UCSD-AML1 (cell line): ENCODE measurements around the gene PLXNC1.

Experiments used
- DNase-seq: peaks from one replicate; lab custom pipeline; 2025; ENCODE audit not compliant: unreplicated experiment; lab: John Stamatoyannopoulos, UW

PLXNC1 gene

DNA sequence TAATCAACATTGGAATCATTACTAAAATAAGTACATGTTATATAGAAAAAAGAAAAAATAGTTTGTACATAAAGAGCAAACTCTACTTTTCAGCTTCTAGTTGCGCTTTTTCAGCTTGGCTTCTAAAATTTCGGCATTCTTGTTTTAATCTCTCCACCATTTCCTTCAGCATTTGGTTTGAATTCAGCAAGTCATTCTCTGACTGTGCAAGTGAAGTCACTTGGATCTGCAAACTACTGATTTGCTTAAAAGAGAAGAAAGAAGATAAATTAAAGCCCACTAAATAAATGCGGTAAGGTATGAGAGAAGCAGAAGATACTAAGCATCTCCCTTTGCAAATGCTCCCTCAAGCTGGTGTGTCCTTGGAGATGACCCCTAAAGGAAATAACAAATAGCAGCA, 185.0 kb downstream of the PLXNC1 start:
- no peak for DNase-seq

DNA sequence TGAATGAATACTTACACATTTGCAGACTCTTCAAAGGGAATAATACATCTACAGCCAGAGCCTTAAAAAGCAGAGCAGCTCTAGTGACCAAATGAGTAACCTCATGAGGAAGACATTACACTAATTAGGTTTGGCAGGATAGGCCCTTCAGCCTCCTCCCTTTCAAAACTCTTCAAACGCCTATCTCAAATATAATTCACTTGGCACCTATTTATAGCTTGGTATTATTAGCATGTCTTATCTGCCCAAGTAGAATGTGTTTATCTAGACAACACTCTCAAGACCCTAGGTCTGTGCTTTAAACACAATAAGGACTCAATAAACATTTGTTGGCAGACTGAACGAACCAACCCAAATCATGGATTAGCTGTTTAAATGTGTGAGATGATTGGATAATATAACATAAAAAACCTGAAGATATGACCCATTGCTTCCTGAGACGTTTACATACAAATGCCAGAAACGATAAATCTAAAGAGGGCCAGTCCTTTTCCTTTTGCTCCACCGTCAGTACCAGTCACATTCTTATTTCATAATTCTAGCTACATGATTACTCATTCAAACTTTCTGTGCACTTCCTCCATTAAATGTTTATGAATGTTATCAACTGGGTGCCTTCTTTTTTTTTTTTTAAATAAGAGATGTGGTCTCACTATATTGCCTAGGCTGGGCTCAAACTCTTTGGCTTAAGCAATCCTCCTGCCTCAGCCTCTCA, 188.0 kb downstream of the PLXNC1 start:
- no peak for DNase-seq

GRCh38 chr12:94338006-94338794, 189.8 kb downstream of the PLXNC1 start:
- no peak for DNase-seq

- no peak for DNase-seq
Measured at GRCh38 chr12:94340573-94340972, 192.2 kb downstream of the PLXNC1 start.

GRCh38 chr12:94353130-94353529, 204.8 kb downstream of the PLXNC1 start:
- no peak for DNase-seq
